Measurements from ENCODE around the gene RXFP2.

The RXFP2 gene

DNA sequence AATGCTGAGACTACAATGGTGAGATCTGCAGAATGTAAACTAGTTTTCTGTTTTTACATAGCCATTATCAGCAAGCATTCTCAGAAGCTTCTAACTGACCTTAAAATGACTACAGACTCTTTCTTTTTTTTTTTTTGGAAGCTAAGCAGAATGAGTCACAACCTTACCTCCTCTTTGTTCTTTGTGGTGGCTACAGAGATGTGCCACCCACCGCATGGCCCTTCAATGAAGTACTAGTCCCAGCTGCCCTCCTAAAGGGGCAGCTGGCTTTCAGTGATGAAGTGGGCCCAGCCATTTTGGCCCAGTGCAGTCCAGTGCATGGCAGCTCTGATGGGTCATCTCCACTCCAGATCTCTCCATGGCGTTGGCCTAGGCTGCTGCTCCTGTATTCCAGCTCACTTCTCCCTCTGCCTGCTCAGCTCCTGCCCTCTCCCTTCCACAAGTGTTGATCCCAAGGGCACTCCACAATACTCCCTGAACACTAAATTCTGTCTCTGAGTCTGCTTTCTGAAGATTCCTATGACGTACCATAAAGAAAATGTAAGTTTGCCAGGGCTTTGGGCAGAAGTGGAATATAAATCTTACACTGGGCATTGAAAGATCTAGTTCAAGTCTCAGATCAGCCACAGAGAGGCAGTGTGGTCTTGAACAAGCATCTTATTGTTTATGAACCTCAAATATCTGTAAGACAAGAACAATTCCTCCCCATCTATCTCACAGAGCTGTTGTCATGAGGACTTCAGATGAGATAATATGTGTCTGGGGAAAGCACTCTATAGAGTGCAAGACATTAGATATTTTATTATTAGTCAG, 85.6 kb downstream of the RXFP2 start:
- peak in 1 of 56 donors; percentile 1 for DNase-seq

DNA sequence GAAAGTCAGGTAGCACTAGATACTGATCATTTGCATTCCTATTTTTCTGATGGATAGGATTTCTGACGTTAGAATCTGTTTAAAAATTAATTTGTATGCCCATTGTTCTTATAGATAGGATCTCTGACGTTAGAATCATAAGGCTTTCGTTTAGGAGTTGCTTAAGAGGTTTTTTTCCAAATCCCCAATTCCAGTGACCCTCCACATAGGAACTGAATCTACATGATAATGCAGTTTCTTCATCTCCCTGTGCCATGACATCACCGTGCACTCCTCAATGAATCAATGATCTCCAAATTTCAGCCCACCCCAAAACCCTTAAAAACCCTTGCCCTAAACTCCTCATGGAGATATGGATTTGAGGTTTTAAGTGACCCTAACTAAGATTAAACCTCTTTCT, 87.2 kb downstream of the RXFP2 start:
- no peak for DNase-seq

DNA sequence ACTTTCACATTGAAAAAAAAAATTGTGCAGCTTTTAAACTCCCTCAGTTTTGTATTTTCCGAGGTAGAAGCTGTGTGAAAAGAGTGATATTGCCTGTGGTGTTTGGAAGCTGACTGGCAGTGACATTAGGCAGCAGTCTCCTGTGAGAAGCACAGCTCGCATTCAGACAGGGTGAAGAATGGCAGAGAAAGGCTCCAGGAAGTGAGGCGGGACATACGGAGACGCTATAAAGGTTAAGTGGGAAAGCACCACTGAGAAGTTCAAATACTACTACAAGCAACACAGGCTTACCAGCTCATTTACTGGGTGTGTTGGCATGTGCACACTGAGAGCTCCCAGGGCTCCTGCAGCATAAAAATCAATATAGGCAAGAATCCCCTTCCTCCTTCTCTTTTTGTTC, 88.4 kb downstream of the RXFP2 start:
- DNase-seq = no peak

DNA sequence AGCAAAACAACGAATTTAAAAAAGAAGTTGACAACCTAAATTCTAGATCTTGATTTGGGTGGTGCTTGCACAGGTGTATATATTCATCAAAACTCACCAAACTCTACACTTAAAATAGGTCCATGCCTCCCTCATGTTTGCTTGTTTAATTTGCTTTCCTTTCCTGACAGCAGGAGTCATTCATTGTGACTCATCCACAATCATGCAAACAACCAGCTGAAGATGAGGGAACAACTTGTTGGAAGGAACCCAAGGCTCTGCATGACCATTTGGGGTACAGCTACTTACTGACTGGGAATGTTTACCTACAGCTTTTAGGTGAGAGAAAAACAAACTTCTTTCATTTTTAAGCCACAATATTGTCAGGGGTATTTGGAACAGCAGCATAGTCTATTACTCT, 96.6 kb downstream of the RXFP2 start:
- DNase-seq = peak in 3 of 56 donors; percentile 16 to 21 (median 20)

DNA sequence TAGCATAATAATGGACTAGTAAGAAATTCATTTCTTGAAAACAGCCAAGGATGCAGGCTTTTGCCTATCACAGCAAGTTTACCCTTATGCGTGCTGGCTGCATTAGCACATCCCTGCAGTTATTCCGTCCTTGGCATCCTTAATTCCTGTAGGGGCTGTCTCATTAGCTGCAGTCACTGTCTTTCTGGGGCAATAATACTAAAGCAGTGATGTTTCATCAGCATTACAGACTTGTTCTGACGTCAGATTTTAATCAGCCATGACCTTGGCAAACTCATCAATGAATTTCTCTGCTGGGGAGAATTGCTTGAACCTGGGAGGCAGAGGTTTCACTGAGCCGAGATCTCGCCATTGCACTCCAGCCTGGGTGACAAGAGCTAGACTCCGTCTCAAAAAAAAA, 103.7 kb downstream of the RXFP2 start:
- no peak for DNase-seq

DNA sequence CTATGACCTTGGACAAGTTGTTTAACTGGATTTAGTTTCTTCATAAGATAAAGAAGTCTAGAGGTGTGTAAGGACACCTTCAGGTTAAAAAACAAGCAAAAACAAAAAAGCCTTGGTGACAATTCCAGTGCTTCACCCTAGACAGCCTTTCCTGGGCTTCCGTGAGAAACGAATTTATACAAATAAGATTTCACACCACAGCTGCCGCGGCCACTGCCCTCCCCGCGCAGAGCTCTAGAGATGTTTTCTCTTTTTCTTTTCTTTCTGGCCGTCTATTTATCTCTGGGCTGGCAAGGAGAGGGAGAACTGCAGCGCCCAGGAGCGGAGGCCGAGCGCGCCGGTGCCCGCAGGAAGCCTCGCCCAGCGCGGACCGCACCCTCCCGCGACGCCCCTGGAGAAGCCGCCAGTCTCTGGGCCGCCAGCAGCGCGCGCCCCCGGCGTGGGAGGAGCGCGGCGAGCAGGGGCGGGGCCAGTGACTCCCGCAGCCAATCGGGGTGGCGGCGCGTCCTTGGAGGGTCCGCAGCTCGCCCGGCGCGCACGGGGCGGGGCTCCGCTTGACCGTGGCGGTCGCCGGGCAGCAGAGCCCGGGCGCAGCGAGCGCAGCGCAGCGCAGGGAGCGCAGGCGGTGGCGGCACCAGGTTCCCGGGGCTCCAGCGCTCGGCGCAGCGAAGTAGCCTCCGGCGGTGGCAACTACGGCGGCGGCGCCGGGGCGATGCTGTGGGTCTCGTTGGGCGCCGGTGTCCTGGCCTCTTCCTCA, 107.0 kb downstream of the RXFP2 start:
- peak in 54 of 56 donors; percentile 10 to 89 (median 68) for DNase-seq

DNA sequence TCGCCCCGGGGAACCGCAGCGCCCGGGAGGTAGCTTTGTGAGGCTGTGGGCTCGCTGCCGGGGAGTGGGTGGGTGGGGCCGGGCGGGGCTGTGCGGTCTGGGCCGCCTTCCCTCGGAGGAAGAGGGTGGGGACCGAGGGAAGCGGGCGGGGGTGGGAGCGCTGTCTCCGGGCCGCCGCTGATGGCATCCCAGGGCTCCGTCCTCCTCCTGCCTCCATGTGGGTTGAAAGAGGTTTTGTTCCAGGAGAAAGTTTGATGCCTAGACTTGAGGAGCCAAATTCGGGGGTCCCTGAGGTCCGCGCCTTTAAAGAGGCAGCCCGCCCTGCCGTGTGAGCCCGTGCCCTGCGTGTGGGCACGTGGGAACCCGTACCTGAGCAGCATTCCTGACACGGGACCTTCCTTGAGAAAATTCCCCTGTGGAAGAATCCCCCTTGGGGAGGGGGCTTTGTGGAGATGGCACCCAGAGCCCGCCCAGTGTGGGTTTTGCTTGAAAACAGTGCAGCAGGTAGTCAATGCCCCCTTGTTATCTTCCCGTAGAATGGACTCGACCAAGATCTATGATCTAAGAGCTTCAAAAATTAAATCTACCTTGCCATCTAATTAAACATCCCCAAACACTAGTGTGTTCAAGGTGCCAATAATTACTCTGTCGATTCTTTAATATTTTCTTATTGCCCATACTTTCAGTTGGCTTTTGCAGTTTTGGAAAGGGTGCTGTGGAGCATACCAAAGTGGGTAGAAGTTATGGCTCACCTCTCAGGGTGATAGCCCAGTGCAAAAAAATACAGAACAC, 107.8 kb downstream of the RXFP2 start:
- peak in 2 of 56 donors; percentile 35 to 37 for DNase-seq

DNA sequence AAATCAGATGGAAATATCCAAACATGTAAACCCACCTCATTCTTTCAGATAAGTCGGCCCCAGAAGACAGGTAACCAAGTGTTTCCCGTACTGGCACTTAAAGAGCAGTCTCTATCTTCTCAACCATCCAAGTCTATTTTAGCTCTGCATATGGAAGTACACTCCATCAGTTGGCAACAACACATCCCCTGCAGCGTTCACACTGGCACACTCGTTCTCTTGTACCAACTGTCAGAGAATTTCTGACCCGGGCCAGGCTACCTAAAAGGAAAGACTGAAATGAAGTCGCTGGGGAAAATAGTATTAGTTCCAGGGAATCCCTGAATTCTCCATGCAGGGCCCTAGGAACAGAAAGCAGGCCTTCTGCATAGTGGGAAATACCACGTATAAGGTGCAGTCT, 109.3 kb downstream of the RXFP2 start:
- DNase-seq = no peak

DNA sequence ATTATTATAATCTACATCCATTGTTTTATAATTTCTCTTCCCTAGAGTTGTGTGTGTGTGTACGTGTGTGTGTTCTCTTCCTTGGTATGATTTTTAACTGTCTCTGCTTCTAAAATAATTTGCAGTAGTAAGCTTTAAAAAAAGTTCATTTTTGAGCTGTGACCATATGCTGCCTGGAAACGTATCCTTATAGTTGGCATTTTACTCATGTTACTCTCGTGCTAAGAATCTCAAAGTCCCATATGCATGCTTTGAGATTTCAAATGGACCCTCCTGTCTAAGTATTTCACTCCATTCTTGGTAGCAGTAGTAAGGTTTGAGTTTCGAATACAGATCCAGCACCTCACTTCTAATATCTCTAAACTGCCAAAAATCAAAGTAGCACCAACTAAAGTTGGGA, 109.9 kb downstream of the RXFP2 start:
- DNase-seq = no peak

DNA sequence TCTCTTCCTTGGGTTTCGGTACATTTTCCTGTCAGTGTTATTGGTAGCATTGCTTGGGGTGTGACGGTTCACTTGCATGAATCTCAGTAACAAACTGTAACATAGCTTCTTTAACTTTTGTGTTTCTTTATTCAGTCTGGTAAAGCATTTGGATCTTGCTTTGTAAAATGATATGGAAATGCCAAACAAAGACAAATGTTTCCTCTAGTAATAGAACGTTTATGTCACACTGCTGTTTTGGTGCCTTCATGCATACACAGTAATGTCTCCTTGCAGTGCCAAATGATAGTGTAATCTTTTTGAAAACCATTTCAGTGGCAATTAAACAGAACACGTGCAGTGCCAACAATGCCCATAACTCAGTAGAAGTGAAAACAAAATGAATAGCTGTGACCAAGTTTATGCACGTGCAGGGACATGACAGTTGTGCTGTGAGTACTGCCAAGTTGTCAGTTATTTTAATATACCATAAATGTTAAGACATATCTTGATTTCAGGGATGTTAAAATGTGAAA, 110.8 kb downstream of the RXFP2 start:
- DNase-seq = no peak

DNA sequence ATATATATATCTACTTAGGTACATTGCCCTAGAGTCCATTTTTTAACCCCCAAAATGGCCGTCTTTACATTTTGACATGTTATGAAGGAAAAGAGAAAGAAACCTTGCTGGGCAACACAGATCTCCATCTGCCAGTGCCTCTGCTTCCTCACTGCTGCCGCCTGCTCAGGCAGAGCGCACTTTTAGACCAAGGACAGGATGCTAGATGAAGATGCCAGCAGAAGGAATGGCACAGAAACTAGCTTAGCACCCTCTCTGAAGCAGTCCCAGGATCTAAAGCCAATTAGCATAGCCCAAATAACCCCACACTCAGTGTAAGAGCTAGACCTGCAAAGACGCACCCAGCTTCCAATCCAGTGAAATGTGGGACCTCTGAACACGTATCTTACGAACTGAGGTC, 111.9 kb downstream of the RXFP2 start:
- no peak for DNase-seq

Data from amygdala (tissue), 56 donors.